Measurements from ENCODE around the gene SMAD9. TPM values are rescaled to one million over a fixed set of nuclear protein-coding genes. Genes with fewer than 3 reads are reported as not detected.

The SMAD9 gene
- total and polyA plus RNA-seq, 4 donors: 2.5 to 35.0 (median 6.2) TPM

DNA sequence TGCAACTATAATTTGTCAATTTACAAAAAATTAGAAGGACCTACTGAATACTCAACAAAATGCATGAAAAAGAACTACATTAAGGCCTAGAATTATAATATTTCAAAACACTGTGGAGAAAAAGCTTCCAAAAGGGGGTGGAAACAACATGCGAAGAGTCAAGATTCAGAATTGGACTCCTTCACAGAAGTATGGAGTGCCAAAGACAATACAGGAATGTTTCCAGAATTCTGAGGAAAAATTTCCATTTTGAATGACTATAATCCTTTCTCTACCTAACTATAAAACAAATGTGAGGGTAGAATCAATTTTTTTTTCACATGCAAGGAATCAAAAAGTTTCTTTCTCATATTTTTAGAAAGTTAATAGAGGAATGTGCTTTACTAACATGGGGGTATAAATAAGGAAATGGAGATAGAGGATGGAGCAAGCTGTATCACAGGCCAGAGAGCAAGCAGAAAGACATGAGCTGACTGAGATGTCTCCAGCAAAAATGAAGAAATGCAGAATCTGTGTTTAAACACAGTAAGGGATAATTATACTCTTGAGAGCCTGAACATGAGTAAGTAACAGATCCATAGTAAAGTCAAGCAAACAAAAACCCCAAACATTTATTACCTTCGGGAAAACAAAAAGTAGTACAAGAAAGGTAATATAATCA lies 39.5 kb upstream of the SMAD9 start:
- H3K36me3 ChIP-seq (ENCODE audit: control insufficient read depth in 4 of 4, insufficient read depth in 4 of 4, low read length in 4 of 4): peaks cover 9 to 22% (median 20%) of the 10 kb centered on the region in 4 donors
- peaks cover 0 to 1% (median 0%) of the 10 kb centered on the region in 5 donors for H3K4me1 ChIP-seq (ENCODE audit: control insufficient read depth in 5 of 5, insufficient read depth in 5 of 5, low read length in 5 of 5)
- no peaks in the 10 kb centered on the region for H3K27me3 ChIP-seq (ENCODE audit: control insufficient read depth in 3 of 3, insufficient read depth in 3 of 3, low read length in 2 of 3)
- TF ChIP-seq, protein P1, sequence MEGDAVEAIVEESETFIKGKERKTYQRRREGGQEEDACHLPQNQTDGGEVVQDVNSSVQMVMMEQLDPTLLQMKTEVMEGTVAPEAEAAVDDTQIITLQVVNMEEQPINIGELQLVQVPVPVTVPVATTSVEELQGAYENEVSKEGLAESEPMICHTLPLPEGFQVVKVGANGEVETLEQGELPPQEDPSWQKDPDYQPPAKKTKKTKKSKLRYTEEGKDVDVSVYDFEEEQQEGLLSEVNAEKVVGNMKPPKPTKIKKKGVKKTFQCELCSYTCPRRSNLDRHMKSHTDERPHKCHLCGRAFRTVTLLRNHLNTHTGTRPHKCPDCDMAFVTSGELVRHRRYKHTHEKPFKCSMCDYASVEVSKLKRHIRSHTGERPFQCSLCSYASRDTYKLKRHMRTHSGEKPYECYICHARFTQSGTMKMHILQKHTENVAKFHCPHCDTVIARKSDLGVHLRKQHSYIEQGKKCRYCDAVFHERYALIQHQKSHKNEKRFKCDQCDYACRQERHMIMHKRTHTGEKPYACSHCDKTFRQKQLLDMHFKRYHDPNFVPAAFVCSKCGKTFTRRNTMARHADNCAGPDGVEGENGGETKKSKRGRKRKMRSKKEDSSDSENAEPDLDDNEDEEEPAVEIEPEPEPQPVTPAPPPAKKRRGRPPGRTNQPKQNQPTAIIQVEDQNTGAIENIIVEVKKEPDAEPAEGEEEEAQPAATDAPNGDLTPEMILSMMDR (IDR thresholded peaks at IDR 0.05; ENCODE audit: control extremely low read depth, extremely low read depth): no peak
- H3K4me3 ChIP-seq: no peak overlapping the region
- H3K9ac ChIP-seq (ENCODE audit: insufficient read depth in 1 of 2, low read length in 2 of 2): no peak overlapping the region
- ATAC-seq (ENCODE audit: insufficient read depth, low FRiP score) (no peak), DNase-seq (no peak)
- WGBS, 2 donors: 91 to 94% methylated on average over 2 of the region's 2 CpGs
- no peaks in the 10 kb centered on the region for H3K9me3 ChIP-seq (ENCODE audit: control insufficient read depth in 4 of 4, insufficient read depth in 3 of 4, low read length in 3 of 4)
- H3K27ac ChIP-seq (ENCODE audit: low read depth in 1 of 2, low read length in 1 of 2): no peak overlapping the region

DNA sequence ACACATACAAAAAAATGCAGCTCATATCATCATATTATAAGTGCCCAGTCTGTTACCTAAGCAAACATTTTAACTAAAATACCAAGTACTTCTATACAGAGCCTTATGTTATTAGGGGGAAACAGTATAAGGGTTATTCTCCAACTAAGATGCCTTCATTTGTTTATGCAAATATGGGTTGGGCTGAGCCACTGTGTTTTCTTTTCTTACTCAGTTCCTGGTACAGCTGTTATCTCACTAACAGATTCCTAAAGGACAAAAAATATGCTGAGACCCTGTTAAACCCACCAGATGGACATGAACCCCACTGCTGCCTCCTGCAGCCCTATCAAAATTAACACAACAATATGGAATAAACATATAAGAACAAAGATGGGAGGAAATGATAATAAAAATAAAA lies 34.5 kb upstream of the SMAD9 start:
- Histone ChIP-seq H3K9me3 (ENCODE audit: control insufficient read depth in 4 of 4, insufficient read depth in 3 of 4, low read length in 3 of 4) (no peaks in the 10 kb centered on the region), H3K9ac (ENCODE audit: insufficient read depth in 1 of 2, low read length in 2 of 2) (no peak overlapping the region), H3K27ac (ENCODE audit: low read depth in 1 of 2, low read length in 1 of 2) (no peak overlapping the region), H3K27me3 (ENCODE audit: control insufficient read depth in 3 of 3, insufficient read depth in 3 of 3, low read length in 2 of 3) (no peaks in the 10 kb centered on the region), H3K4me3 (no peak overlapping the region), H3K36me3 (ENCODE audit: control insufficient read depth in 4 of 4, insufficient read depth in 4 of 4, low read length in 4 of 4) (peaks cover 10 to 20% (median 14%) of the 10 kb centered on the region in 4 donors), H3K4me1 (ENCODE audit: control insufficient read depth in 5 of 5, insufficient read depth in 5 of 5, low read length in 5 of 5) (peaks cover 0 to 1% (median 0%) of the 10 kb centered on the region in 5 donors)
- TF ChIP-seq, protein P1 (IDR thresholded peaks at IDR 0.05; ENCODE audit: control extremely low read depth, extremely low read depth): no peak
- no peak for DNase-seq
- ATAC-seq (ENCODE audit: insufficient read depth, low FRiP score): no peak

DNA sequence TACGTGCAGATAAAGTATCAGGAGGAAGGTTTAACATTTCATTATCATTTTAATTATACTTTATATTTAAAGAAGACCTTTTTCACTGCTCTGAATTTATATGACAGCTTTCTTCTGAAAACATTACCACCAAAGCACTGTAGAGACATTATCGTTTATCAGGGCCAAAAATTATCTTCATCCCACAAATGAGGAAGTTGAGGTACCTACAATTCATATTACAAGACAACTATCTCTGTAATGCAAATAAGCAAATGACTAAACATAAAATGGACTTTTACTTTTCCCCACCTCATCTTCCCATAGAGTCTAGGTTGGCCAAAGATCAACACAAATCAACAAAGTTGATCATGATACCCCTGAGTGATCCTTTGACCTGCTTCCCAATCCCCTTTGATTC lies 30.9 kb upstream of the SMAD9 start:
- H3K27ac ChIP-seq (ENCODE audit: low read depth in 1 of 2, low read length in 1 of 2): no peak overlapping the region
- 82 to 88% methylated on average over 2 of the region's 2 CpGs for WGBS, 2 donors
- no peaks in the 10 kb centered on the region for H3K9me3 ChIP-seq (ENCODE audit: control insufficient read depth in 4 of 4, insufficient read depth in 3 of 4, low read length in 3 of 4)
- DNase-seq (no peak), ATAC-seq (ENCODE audit: insufficient read depth, low FRiP score) (no peak)
- no peaks in the 10 kb centered on the region for H3K4me1 ChIP-seq (ENCODE audit: control insufficient read depth in 5 of 5, insufficient read depth in 5 of 5, low read length in 5 of 5)
- TF ChIP-seq, protein P1 (IDR thresholded peaks at IDR 0.05; ENCODE audit: control extremely low read depth, extremely low read depth): no peak
- no peaks in the 10 kb centered on the region for H3K27me3 ChIP-seq (ENCODE audit: control insufficient read depth in 3 of 3, insufficient read depth in 3 of 3, low read length in 2 of 3)
- H3K9ac ChIP-seq (ENCODE audit: insufficient read depth in 1 of 2, low read length in 2 of 2): no peak overlapping the region
- peaks cover 4 to 25% (median 10%) of the 10 kb centered on the region in 4 donors for H3K36me3 ChIP-seq (ENCODE audit: control insufficient read depth in 4 of 4, insufficient read depth in 4 of 4, low read length in 4 of 4)
- no peak overlapping the region for H3K4me3 ChIP-seq

DNA sequence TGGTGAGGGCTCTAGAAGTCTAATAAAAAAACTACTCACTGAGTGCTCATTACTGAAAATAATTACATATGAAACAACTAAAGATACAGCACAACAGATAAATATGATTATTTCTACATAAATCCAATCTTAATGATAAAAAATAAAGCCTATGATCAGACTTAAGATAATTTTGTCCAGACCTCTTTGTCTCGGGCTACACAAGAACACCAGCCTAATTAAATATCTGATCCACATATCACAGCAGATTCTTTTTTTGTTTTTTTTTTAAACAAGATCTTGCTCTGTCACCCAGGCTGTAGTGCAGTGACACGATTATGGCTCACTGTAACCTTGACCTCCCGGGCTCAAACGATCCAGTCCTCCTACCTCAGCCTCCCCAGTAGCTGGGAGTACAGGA lies 30.3 kb upstream of the SMAD9 start:
- Histone ChIP-seq H3K27me3 (ENCODE audit: control insufficient read depth in 3 of 3, insufficient read depth in 3 of 3, low read length in 2 of 3) (no peaks in the 10 kb centered on the region), H3K4me3 (no peak overlapping the region), H3K4me1 (ENCODE audit: control insufficient read depth in 5 of 5, insufficient read depth in 5 of 5, low read length in 5 of 5) (no peaks in the 10 kb centered on the region), H3K9me3 (ENCODE audit: control insufficient read depth in 4 of 4, insufficient read depth in 3 of 4, low read length in 3 of 4) (no peaks in the 10 kb centered on the region), H3K27ac (ENCODE audit: low read depth in 1 of 2, low read length in 1 of 2) (no peak overlapping the region), H3K36me3 (ENCODE audit: control insufficient read depth in 4 of 4, insufficient read depth in 4 of 4, low read length in 4 of 4) (peaks cover 4 to 25% (median 10%) of the 10 kb centered on the region in 4 donors), H3K9ac (ENCODE audit: insufficient read depth in 1 of 2, low read length in 2 of 2) (no peak overlapping the region)
- ATAC-seq (ENCODE audit: insufficient read depth, low FRiP score) (no peak), DNase-seq (no peak)
- WGBS, 2 donors: 94 to 95% methylated on average over 4 of the region's 4 CpGs
- TF ChIP-seq, protein P1 (IDR thresholded peaks at IDR 0.05; ENCODE audit: control extremely low read depth, extremely low read depth): no peak

Data from lung (tissue), 12 donors.